GM12878 (cell line): ENCODE results near the gene BLTP1. TPM values are rescaled to one million over a fixed set of nuclear protein-coding genes. Genes with fewer than 3 reads are reported as not detected.
A peak's percentile ranks its signal among the peaks of the same experiment; 100 is the strongest.

Experiments used
- ATF2 ChIP-seq: IDR thresholded peaks from 2 replicates; pipeline ENCODE4 v1.6.1; 2012; ENCODE audit warnings: low read length, inconsistent platforms
- IKZF2 ChIP-seq, 2 experiments: fragments of 450-650 bp; IDR thresholded peaks; 2 replicates each; pipeline ENCODE4 v1.6.1; 2017; ENCODE audit warnings: mild to moderate bottlenecking in 2 of 2, moderate library complexity in 2 of 2
- MLLT1 ChIP-seq: fragments of 450-650 bp; IDR thresholded peaks from 2 replicates; pipeline ENCODE4 v1.6.1; 2016; ENCODE audit warnings: mild to moderate bottlenecking
- PAX8 ChIP-seq: fragments of 450-650 bp; IDR thresholded peaks from 2 replicates; pipeline ENCODE4 v1.6.1; 2017; ENCODE audit warnings: mild to moderate bottlenecking, moderate library complexity
- POLR2AphosphoS5 ChIP-seq: IDR thresholded peaks from 2 replicates; pipeline ENCODE4 v1.6.1; 2011; ENCODE audit warnings: mild to moderate bottlenecking, low read length, inconsistent platforms
- RUNX3 ChIP-seq: IDR thresholded peaks from 2 replicates; pipeline ENCODE4 v1.6.1; 2012; ENCODE audit warnings: low read length, inconsistent platforms
- SMC3 ChIP-seq: IDR thresholded peaks from 2 replicates; pipeline ENCODE4 v1.6.1; 2011; ENCODE audit warnings: low read length, improper control_type of control experiment, borderline replicate concordance
- ZNF687 ChIP-seq: fragments of 450-650 bp; IDR thresholded peaks from 2 replicates; pipeline ENCODE4 v1.6.1; 2017; ENCODE audit warnings: mild to moderate bottlenecking, moderate library complexity
- polyA plus RNA-seq, 11 experiments: library from polyadenylated mRNA; depleted of rRNA in 4 of 11; unstranded in 6 of 11; stranded (reverse) in 5 of 11; fragments of >200 nt; fragmentation: Nextera tagmentation in 4 of 11; fragmentation: Illumina TruSeq in 1 of 11; extraction: Ambion mirVana in 4 of 11; extraction: Trizol in 1 of 11; gene quantifications; 1 replicate in 1 of 11; 2 replicates in 10 of 11; pipeline versions ENCODE4 v1.2.1 to v1.2.3, GENCODE V29; 2011 to 2016; ENCODE audit warnings: inconsistent platforms in 2 of 11, missing spikeins in 2 of 11, low read depth in 1 of 11
- total RNA-seq, 4 experiments: library from RNA; depleted of rRNA in 3 of 4; stranded (reverse); fragments of >200 nt in 3 of 4; fragmentation: Illumina TruSeq in 1 of 4; extraction: Trizol in 1 of 4; gene quantifications; 2 replicates each; pipeline versions ENCODE4 v1.2.1 to v1.2.3, GENCODE V29; 2013 to 2021

The BLTP1 gene
- total and polyA plus RNA-seq, 10 of the 15 experiments (the other 5 are each of a cell fraction or from before 2014, with no cell fraction given): 3.4 to 38.1 (median 16.3) TPM

GRCh38 chr4:122131562-122132157, 20.5 kb upstream of the BLTP1 start (continued):
- peak; percentile 67 for TF ChIP-seq ZNF687
- no peak for TF ChIP-seq PAX8
- no peak for TF ChIP-seq POLR2AphosphoS5
- 0 out of 2 replicates have a peak, but pooled peaks have one; percentile 44 for TF ChIP-seq MLLT1
- 0 out of 2 replicates have a peak, but pooled peaks have one; percentile 10 for TF ChIP-seq RUNX3
- no peak for TF ChIP-seq ATF2
- no peak for TF ChIP-seq SMC3
- TF ChIP-seq IKZF2 (IDR thresholded peaks at IDR 0.05): peak; percentile 30 to 34; a peak in 2 of 4 replicates
